HG03045 (cell line): Measurements from ENCODE around the gene SLC24A4.
"Not testable (repeated sequence)": the region's sequence is repeated elsewhere in the genome, so short reads cannot be mapped to it uniquely, and the experiment has no call there.

Experiments
- ATAC-seq: cut with Tn5 transposase; IDR thresholded peaks from one replicate; pipeline ENCODE4 v1.9.1; 2021; ENCODE audit warnings: mild to moderate bottlenecking, moderate library complexity; ENCODE audit not compliant: unreplicated experiment

Gene SLC24A4

GRCh38 chr14:92398888-92399636, 76.1 kb downstream of the SLC24A4 start:
- no peak for ATAC-seq

GRCh38 chr14:92400579-92401444, 77.8 kb downstream of the SLC24A4 start:
- ATAC-seq: peak; percentile 61

DNA sequence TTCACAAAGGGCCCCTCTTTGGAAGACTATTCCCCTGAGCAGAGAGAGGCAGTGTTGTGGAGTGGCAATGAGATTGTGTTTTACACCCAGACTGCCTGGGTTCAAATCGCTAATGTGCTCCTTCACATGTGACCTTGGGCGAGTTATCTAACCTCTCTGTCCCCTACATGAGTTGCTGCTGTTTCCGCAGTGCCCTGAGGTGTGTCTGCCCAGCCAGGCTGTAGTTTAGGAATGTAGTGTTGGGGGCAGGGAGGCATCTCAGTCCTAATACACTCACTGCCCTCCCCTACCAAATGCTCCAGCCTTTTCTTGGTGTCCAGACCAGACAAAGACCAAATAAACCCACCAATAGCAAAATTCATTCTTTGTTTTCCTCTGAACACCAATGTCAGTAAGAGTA, 78.6 kb downstream of the SLC24A4 start:
- ATAC-seq: no peak

DNA sequence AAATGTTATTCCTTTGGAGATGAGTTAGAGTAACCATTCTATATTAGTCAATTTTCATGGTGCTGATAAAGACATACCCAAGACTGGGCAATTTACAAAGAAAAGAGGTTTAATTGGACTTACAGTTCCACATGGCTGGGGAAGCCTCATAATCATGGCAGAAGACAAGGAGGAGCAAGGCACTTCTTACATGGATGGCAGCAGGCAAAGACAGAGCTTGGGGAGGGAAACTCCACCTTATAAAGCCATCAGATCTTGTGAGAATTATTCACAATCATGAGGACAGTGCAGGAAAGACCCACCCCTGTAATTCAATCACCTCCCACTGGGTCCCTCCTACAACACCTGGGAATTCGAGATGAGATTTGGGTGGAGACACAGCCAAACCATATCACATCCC, 79.5 kb downstream of the SLC24A4 start:
- ATAC-seq: not testable (repeated sequence)

DNA sequence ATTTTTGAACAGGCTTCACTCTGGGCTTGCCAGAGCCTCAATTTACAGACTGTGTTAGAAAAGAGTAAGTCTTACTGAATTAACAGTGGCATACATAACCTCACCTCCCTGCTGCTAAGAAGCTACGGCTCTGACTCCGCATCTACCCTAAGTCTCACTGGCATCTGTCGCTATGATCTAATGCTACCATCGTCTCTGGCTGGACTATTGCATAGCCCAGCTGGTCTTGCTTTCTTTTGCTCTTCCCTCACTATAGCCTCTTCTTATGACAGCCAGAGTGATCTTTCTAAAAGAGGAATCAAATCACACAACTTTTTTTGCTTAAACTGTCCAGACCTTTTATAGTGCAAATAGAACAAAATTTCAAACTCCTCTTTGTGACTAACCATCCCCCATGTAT, 81.1 kb downstream of the SLC24A4 start:
- no peak for ATAC-seq

- ATAC-seq: no peak
These were observed 81.5 kb downstream of the SLC24A4 start for GRCh38 chr14:92404421-92404820.

GRCh38 chr14:92404938-92405337, 82.0 kb downstream of the SLC24A4 start:
- no peak for ATAC-seq

DNA sequence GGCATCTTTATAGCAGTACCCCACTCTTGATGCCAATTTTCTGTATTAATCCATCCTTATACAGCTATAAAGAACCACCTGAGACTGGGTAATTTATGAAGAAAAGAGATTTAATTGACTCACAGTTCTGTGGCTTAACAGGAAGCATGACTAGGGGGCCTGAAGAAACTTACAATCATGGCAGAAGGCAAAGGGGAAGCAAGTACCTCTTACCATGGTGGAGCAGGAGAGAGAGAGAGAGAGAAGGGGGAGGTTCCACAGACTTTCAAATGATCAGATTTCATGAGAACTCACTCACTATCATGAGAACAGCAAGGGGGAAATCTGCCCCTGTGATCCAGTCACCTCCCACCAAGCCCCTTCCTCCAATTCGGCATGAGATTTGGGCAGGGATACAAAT, 84.4 kb downstream of the SLC24A4 start:
- ATAC-seq: no peak

DNA sequence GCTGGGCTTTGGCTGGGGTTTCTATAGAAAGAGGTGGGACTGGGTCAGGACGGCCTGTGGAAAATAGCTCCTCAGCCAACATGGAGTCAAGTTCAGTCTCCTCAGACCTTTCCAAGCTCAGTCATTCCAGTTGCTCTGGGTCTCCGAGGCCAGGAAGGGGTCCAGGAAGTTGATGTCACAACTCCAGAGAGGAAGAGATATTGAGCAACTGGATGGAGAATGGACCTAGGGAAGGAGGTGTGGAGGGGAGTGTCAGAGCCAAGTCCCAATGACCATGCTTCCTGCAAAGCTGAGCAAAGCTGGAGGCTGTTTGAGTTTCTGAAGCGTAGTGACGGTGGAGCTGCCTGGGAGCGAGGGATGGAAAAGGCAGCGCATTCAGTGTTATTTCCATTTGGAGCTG, 86.1 kb downstream of the SLC24A4 start:
- ATAC-seq: no peak

- no peak for ATAC-seq
These were observed 88.2 kb downstream of the SLC24A4 start for GRCh38 chr14:92411135-92411534.

DNA sequence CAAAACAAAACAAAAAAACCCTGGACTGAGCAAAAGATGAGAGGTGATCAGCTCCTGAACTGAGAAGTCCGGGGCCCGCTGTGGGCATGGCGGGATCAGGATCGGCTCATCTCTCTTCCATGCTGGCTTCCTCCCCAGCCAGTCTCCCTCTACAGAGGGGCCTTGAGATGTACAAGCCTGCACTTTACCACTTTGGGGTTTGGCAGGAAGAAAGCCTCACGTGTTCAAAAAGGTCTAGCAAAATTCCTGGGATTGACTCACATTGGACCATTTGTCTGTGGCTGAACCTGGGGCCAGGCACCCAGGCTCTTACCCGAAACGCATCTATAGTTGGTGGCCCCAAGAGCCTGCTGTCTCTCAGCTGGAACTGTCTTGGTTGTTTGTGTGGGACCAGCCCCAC, 89.0 kb downstream of the SLC24A4 start:
- ATAC-seq: no peak

GRCh38 chr14:92412912-92413311, 89.9 kb downstream of the SLC24A4 start:
- no peak for ATAC-seq

DNA sequence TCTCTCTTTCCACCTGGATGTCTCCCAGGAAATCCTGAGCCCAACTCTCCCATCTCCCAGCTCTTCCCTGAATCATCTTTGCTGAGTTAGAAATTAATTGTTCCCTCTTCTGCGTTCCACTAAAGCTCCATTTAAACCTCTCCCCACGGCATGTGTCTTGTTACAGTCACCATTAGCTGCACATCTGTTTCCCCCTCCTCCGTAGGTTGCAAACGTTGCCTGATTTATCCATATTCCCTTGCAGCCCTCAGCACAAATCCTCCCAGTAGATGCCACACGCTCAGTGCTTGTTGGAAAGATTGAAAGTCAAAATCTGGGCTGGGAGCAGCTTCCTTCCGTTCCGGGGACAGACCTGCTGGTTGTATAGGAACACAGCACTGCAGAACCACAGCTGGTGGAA, 90.4 kb downstream of the SLC24A4 start:
- no peak for ATAC-seq

DNA sequence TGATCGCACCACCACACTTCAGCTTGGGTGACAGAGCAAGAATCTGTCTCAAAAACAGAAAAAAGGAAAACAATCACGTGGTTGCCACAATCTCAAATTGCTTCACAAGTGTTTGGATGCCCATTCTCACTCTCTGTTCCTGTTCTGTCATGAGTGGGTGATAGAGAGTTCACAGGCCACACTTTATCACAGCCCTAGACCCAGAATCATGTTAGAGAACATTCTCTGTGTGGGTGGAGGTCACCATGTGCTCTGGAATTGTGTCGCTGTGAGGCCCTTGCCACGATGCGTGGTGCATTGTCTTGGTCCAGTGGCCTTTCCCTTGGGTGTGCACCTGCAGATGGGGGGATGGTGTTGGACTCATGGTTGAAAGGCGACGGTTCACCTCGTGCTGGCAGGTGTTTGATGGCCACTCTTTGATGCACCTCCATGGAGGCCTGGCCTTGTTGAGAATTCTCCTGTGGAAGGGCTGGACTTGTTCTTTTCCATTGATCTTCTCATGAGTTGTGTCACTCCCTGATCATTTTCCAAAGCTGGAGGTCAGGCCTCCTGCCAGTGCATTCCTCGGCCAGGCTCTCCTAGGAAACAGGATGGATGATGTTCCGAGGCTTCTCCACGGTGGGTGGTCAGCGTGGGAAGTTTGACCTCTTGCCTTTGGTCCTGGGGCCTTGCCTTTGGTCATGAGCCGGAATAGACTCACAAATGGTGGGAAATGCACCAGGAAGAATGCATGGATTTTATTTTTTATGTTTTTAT, 91.9 kb downstream of the SLC24A4 start:
- no peak for ATAC-seq

DNA sequence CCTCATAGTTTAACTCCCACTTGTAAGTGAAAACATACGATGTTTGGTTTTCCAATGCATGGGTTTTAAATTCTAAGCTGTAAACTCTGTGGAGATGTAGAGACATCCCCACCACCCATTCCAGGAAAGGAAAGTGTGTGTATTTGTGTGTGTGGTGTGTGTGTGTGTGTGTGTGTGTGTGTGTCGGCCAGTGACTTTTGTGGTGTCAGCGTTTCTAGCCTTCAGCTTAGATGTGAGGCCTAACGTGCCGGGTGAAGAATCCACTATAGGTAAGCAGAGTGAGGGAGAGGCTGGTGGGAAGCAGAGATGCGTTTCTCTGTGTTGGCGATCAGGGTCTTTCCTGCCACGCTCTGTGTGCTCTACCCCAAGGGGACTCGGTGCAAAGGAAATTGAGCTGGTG, 93.0 kb downstream of the SLC24A4 start:
- no peak for ATAC-seq

GRCh38 chr14:92416544-92416943, 93.6 kb downstream of the SLC24A4 start:
- no peak for ATAC-seq

DNA sequence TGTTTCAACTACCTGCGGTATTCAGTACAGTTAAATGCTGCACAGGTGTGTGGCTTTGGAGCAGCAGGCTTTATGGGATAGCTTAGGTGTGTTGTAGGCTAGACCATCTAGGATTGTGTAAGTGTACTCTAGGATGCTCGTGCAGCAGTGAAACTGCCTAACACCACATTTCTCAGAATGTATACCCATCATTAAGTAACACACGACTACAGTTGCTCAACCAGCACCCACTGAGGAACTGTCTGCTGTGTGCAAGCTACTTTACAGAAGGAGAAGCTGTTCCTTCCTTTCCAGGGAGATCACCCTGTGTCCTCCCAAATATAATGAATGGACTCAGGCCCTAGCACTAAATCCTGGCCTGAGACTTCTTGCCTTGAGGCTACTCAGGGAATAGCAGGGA, 94.8 kb downstream of the SLC24A4 start:
- no peak for ATAC-seq

DNA sequence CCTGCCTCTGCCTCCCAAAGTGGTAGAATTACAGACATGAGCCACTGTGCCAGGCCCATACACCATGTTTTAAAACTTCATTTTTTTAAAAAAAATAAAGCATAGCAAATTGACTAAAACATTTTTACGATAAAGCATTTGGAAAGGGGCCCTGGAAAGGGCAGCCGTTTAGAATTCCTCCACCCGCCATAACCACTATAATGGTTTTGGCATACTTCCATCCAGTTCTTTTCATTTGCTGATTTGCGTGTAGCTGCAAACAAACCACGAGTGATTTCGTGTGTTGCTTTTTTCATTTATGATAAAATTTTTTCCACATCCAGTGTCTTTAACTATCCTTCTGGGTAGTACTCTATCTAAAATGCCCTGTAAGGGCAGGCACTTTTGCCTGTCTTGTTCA, 98.8 kb downstream of the SLC24A4 start:
- ATAC-seq: no peak

- no peak for ATAC-seq
These were observed 102.1 kb downstream of the SLC24A4 start for GRCh38 chr14:92425101-92425500.

GRCh38 chr14:92426237-92426636, 103.3 kb downstream of the SLC24A4 start:
- no peak for ATAC-seq

DNA sequence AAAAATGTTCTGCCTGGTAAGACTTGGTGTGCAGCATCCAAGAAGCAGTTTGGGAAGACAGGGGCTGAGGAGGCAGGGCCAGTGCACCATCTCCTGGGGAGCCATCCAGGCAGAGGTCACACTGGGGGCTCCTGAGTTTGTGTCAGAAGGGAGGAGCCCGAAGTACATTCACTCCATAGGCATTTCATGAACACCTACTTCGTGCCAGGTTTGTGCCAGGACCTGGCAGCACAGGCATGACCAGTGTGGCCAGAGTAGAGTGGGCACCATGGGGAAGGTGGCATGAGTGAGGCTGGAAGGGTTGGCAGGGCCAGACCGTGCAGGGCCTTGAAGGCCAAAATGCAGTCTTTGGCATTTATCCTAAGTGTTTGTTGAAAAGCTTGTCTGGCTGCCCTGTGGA, 104.1 kb downstream of the SLC24A4 start:
- ATAC-seq: no peak

- ATAC-seq: no peak
These were observed 107.7 kb downstream of the SLC24A4 start for GRCh38 chr14:92430686-92431085.
